OCI-LY3 (cell line): ENCODE data around the gene MAGED2.

ENCODE experiments used
- EZH2phosphoT487 ChIP-seq: fragments of 200-600 bp; shearing (Covaris generic); IDR thresholded peaks from 2 replicates; pipeline ENCODE4 v1.6.1; 2018; ENCODE audit warnings: antibody characterized with exemption, mixed run types, low read depth
- TF ChIP-seq, protein P1 (sequence below): fragments of 200-600, 300-600 bp; sonication (generic); IDR thresholded peaks from 2 replicates; pipeline ENCODE4 v1.5.1; 2014; ENCODE audit warnings: antibody characterized with exemption, low read length, low read depth

DNA sequence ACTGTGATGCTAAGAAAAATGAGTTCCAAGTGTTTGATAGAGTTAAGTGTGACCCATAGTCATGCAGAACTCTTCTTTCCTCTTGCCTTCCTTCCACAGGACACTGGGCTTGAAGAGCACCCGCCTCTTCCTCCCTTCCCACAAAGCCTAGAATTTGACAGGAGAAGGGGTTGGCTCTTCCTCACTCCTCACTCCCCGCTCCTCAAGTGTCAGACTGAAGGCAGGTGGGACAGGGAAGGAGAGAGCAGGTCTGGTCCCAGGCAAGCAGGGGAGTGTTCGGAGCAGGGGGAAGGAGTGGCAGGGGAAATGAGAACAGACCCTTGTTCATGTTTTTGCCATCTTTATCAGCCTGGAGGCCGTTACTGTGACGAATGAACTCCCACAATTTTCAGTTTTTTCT is 10.7 kb downstream of the MAGED2 start:
- TF ChIP-seq, protein P1, sequence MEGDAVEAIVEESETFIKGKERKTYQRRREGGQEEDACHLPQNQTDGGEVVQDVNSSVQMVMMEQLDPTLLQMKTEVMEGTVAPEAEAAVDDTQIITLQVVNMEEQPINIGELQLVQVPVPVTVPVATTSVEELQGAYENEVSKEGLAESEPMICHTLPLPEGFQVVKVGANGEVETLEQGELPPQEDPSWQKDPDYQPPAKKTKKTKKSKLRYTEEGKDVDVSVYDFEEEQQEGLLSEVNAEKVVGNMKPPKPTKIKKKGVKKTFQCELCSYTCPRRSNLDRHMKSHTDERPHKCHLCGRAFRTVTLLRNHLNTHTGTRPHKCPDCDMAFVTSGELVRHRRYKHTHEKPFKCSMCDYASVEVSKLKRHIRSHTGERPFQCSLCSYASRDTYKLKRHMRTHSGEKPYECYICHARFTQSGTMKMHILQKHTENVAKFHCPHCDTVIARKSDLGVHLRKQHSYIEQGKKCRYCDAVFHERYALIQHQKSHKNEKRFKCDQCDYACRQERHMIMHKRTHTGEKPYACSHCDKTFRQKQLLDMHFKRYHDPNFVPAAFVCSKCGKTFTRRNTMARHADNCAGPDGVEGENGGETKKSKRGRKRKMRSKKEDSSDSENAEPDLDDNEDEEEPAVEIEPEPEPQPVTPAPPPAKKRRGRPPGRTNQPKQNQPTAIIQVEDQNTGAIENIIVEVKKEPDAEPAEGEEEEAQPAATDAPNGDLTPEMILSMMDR = no peak
- TF ChIP-seq EZH2phosphoT487 = no peak
